SK-N-SH treated with all-trans-retinoic acid at 6 μM for 48 hours (cell line): ENCODE measurements around the gene TUBGCP2.

Experiments used
- ATAC-seq: fragments of 200-7000 bp; cut with Tn5 transposase; 3 replicates; pipeline ENCODE4 v1.9.1; 2020; ENCODE audit warnings: mild to moderate bottlenecking, moderate library complexity
- ARNTL ChIP-seq: fragments of 450-650 bp; formaldehyde crosslinking; IDR thresholded peaks from 2 replicates; pipeline ENCODE4 v1.5.0; 2020; ENCODE audit warnings: low read depth, mild to moderate bottlenecking, moderate library complexity, borderline replicate concordance
- BACH2 ChIP-seq: fragments of 250-450 bp; sonication (Bioruptor Pico); IDR thresholded peaks from 2 replicates; pipeline ENCODE4 v1.9.0; 2021; ENCODE audit warnings: mild to moderate bottlenecking, borderline replicate concordance
- CREB5 ChIP-seq: fragments of 250-450 bp; sonication (Bioruptor Pico); IDR thresholded peaks from 2 replicates; pipeline ENCODE4 v1.5.1; 2020; ENCODE audit warnings: low read depth, mild to moderate bottlenecking, moderate library complexity
- CSDC2 ChIP-seq: fragments of 250-450 bp; sonication (Bioruptor Pico); IDR thresholded peaks from 2 replicates; pipeline ENCODE4 v1.5.0; 2020; ENCODE audit warnings: mild to moderate bottlenecking, moderate library complexity
- ESRRG ChIP-seq: fragments of 250-450 bp; sonication (Bioruptor Pico); IDR thresholded peaks from 2 replicates; pipeline ENCODE4 v1.6.1; 2021; ENCODE audit warnings: mild to moderate bottlenecking
- ISL1 ChIP-seq: fragments of 250-450 bp; sonication (Bioruptor Pico); IDR thresholded peaks from 2 replicates; pipeline ENCODE4 v2.1.2; 2022; ENCODE audit warnings: mild to moderate bottlenecking, moderate library complexity
- OSR1 ChIP-seq: fragments of 250-450 bp; sonication (Bioruptor Pico); IDR thresholded peaks from 2 replicates; pipeline ENCODE4 v1.8.0; 2022; ENCODE audit warnings: moderate library complexity, mild to moderate bottlenecking, inconsistent platforms
- POU6F1 ChIP-seq: fragments of 250-450 bp; sonication (Bioruptor Pico); IDR thresholded peaks from 2 replicates; pipeline ENCODE4 v1.8.0; 2021; ENCODE audit warnings: low read depth, mild to moderate bottlenecking, moderate library complexity, borderline replicate concordance
- SNAI2 ChIP-seq: fragments of 250-450 bp; sonication (Bioruptor Pico); IDR thresholded peaks from 2 replicates; pipeline ENCODE4 v1.5.0; 2020; ENCODE audit warnings: mild to moderate bottlenecking, moderate library complexity
- TCF4 ChIP-seq: fragments of 250-450 bp; sonication (Bioruptor Pico); IDR thresholded peaks from 2 replicates; pipeline ENCODE4 v1.8.0; 2021; ENCODE audit warnings: mild to moderate bottlenecking, moderate library complexity, borderline replicate concordance
- TOX ChIP-seq: fragments of 250-450 bp; sonication (Bioruptor Pico); IDR thresholded peaks from 2 replicates; pipeline ENCODE4 v1.8.0; 2021; ENCODE audit warnings: mild to moderate bottlenecking, moderate library complexity, borderline replicate concordance
- TSHZ2 ChIP-seq: fragments of 250-450 bp; sonication (Bioruptor Pico); IDR thresholded peaks from 2 replicates; pipeline ENCODE4 v1.5.0; 2020; ENCODE audit warnings: mild to moderate bottlenecking, moderate library complexity
- ZC3H10 ChIP-seq: fragments of 250-450 bp; sonication (Bioruptor Pico); IDR thresholded peaks from 2 replicates; pipeline ENCODE4 v1.5.1; 2021; ENCODE audit warnings: mild to moderate bottlenecking, moderate library complexity
- ZFP3 ChIP-seq: fragments of 250-450 bp; sonication (Bioruptor Pico); IDR thresholded peaks from 2 replicates; pipeline ENCODE4 v1.5.0; 2020; ENCODE audit warnings: mild to moderate bottlenecking, moderate library complexity
- ZFP30 ChIP-seq: fragments of 450-650 bp; formaldehyde crosslinking; IDR thresholded peaks from 2 replicates; pipeline ENCODE4 v1.5.0; 2022; ENCODE audit warnings: mild to moderate bottlenecking, moderate library complexity
- ZNF565 ChIP-seq: fragments of 450-650 bp; formaldehyde crosslinking; conservative IDR thresholded peaks from 2 replicates; pipeline ENCODE4 v1.5.0; 2020; ENCODE audit warnings: low read depth, mild to moderate bottlenecking, moderate library complexity
- ZNF70 ChIP-seq: fragments of 450-650 bp; formaldehyde crosslinking; IDR thresholded peaks from 2 replicates; pipeline ENCODE4 v1.5.0; 2020; ENCODE audit warnings: mild to moderate bottlenecking, moderate library complexity
- ZNF8 ChIP-seq: fragments of 450-650 bp; formaldehyde crosslinking; IDR thresholded peaks from 2 replicates; pipeline ENCODE4 v1.5.0; 2020; ENCODE audit warnings: mild to moderate bottlenecking, moderate library complexity
- TF ChIP-seq, protein P1 (sequence below): fragments of 250-450 bp; sonication (Bioruptor Pico); IDR thresholded peaks from 2 replicates; pipeline ENCODE4 v1.5.1; 2021; ENCODE audit warnings: mild to moderate bottlenecking, moderate library complexity

Gene TUBGCP2

GRCh38 chr10:133327651-133328357 lies 19.1 kb upstream of the TUBGCP2 start:
- ATAC-seq = no peak
- TF ChIP-seq ARNTL (CRISPR knock-in tag) (no peak), CSDC2 (CRISPR knock-in tag) (no peak), SNAI2 (CRISPR knock-in tag) (no peak), ESRRG (CRISPR knock-in tag) (no peak), POU6F1 (CRISPR knock-in tag) (no peak), OSR1 (CRISPR knock-in tag) (no peak), TSHZ2 (CRISPR knock-in tag) (no peak), ZC3H10 (CRISPR knock-in tag) (no peak), ZNF70 (CRISPR knock-in tag) (no peak)
- TF ChIP-seq, protein P1, sequence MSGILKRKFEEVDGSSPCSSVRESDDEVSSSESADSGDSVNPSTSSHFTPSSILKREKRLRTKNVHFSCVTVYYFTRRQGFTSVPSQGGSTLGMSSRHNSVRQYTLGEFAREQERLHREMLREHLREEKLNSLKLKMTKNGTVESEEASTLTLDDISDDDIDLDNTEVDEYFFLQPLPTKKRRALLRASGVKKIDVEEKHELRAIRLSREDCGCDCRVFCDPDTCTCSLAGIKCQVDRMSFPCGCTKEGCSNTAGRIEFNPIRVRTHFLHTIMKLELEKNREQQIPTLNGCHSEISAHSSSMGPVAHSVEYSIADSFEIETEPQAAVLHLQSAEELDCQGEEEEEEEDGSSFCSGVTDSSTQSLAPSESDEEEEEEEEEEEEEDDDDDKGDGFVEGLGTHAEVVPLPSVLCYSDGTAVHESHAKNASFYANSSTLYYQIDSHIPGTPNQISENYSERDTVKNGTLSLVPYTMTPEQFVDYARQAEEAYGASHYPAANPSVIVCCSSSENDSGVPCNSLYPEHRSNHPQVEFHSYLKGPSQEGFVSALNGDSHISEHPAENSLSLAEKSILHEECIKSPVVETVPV = no peak

GRCh38 chr10:133326745-133327650 lies 18.3 kb upstream of the TUBGCP2 start:
- peak; percentile 4 for ATAC-seq
- no peak for TF ChIP-seq ZNF8 (CRISPR knock-in tag)
- TF ChIP-seq ARNTL (CRISPR knock-in tag) = no peak
- no peak for TF ChIP-seq POU6F1 (CRISPR knock-in tag)

GRCh38 chr10:133326223-133326551 lies 17.5 kb upstream of the TUBGCP2 start:
- no peak for ATAC-seq
- no peak for TF ChIP-seq ARNTL (CRISPR knock-in tag)
- TF ChIP-seq OSR1 (CRISPR knock-in tag) = no peak

GRCh38 chr10:133325440-133326222 lies 17.0 kb upstream of the TUBGCP2 start:
- ATAC-seq = peak; percentile 32
- TF ChIP-seq ZC3H10 (CRISPR knock-in tag) (no peak), POU6F1 (CRISPR knock-in tag) (no peak), ISL1 (no peak), ESRRG (CRISPR knock-in tag) (no peak), ARNTL (CRISPR knock-in tag) (no peak), CREB5 (no peak), ZFP30 (no peak), TOX (no peak), ZFP3 (CRISPR knock-in tag) (no peak), OSR1 (CRISPR knock-in tag) (no peak), ZNF565 (CRISPR knock-in tag) (no peak), SNAI2 (CRISPR knock-in tag) (no peak), BACH2 (no peak), TCF4 (CRISPR knock-in tag) (no peak)
